Natural killer cell (primary cell): Measurements from ENCODE around the gene SPRR5. TPM values are rescaled to one million over a fixed set of nuclear protein-coding genes. Genes with fewer than 3 reads are reported as not detected.

Experiments
- ATAC-seq, 3 donors: fragments of 150-1000 bp in 2 of 3; fragments of 200-7000 bp in 1 of 3; cut with Tn5 transposase; 1 replicate in 1 of 3; 2 replicates in 2 of 3; pipeline ENCODE4 v1.10.0; 2021; ENCODE audit warnings: mild to moderate bottlenecking in 2 of 3, moderate library complexity in 2 of 3
- DNase-seq, 2 donors: peaks; one replicate each; pipeline versions ENCODE4 v3.0.0 to v3.0.0-alpha.2; 2013 to 2021; ENCODE audit warnings: mixed read lengths in 1 of 2
- H3K27ac ChIP-seq: one replicate; pipeline ENCODE4 v1.5.1; 2013; ENCODE audit warnings: mild to moderate bottlenecking, low read length
- H3K27me3 ChIP-seq: one replicate; pipeline ENCODE4 v1.6.1; 2013; ENCODE audit warnings: low read length; ENCODE audit not compliant: control insufficient read depth, insufficient read depth
- H3K36me3 ChIP-seq: one replicate; pipeline ENCODE4 v1.6.1; 2013; ENCODE audit warnings: low read length; ENCODE audit not compliant: control insufficient read depth, insufficient read depth
- H3K4me1 ChIP-seq: one replicate; pipeline ENCODE4 v1.6.1; 2013; ENCODE audit warnings: low read length; ENCODE audit not compliant: control insufficient read depth, insufficient read depth
- H3K4me3 ChIP-seq: one replicate; pipeline ENCODE4 v1.5.1; 2013; ENCODE audit warnings: low read length
- H3K9me3 ChIP-seq: one replicate; pipeline ENCODE4 v1.6.1; 2013; ENCODE audit warnings: low read length; ENCODE audit not compliant: control insufficient read depth, insufficient read depth
- H3K27ac Mint-ChIP-seq, 2 donors: one replicate each; pipeline ENCODE4 v1.8.0; 2022; ENCODE audit warnings: mild to moderate bottlenecking in 2 of 2, mixed read lengths in 2 of 2, moderate library complexity in 1 of 2
- H3K27me3 Mint-ChIP-seq, 2 donors: one replicate each; pipeline ENCODE4 v1.8.0; 2022; ENCODE audit warnings: low read depth in 2 of 2, mixed read lengths in 2 of 2
- H3K36me3 Mint-ChIP-seq: one replicate; pipeline ENCODE4 v1.8.0; 2022; ENCODE audit warnings: mixed read lengths
- H3K4me1 Mint-ChIP-seq, 2 donors: one replicate each; pipeline ENCODE4 v1.8.0; 2022; ENCODE audit warnings: mixed read lengths in 2 of 2
- H3K4me3 Mint-ChIP-seq: one replicate; pipeline ENCODE4 v1.8.0; 2022; ENCODE audit warnings: mild to moderate bottlenecking, moderate library complexity, mixed read lengths
- H3K9me3 Mint-ChIP-seq, 2 donors: one replicate each; pipeline ENCODE4 v1.8.0; 2022; ENCODE audit warnings: mixed read lengths in 2 of 2
- WGBS: methylation state at CpG from one replicate; pipeline ENCODE4 v1.1.7; 2013; ENCODE audit warnings: missing lambda C conversion rate; ENCODE audit not compliant: insufficient coverage; 5-methylcytosine and 5-hydroxymethylcytosine counted together
- intact Hi-C: fragments of 100-400 bp; cut with micrococcal nuclease; formaldehyde crosslinking; loops from one replicate; pipeline ENCODE4 v1.14.2; 2022
- total RNA-seq, 4 donors: library from RNA; stranded (reverse); fragments of 120-200 nt in 1 of 4; gene quantifications; one replicate each; pipeline versions ENCODE4 v1.2.3 to v1.2.4, GENCODE V29; 2013 to 2022
- TF ChIP-seq, protein P1 (sequence below): fragments of 200-600 bp; IDR thresholded peaks from one replicate; pipeline ENCODE4 v1.8.0; 2022; ENCODE audit warnings: antibody characterized with exemption

The SPRR5 gene
- total RNA-seq, 3 donors from 2014 or later (not counting 1 experiment from before 2014, with no cell fraction given): not detected

DNA sequence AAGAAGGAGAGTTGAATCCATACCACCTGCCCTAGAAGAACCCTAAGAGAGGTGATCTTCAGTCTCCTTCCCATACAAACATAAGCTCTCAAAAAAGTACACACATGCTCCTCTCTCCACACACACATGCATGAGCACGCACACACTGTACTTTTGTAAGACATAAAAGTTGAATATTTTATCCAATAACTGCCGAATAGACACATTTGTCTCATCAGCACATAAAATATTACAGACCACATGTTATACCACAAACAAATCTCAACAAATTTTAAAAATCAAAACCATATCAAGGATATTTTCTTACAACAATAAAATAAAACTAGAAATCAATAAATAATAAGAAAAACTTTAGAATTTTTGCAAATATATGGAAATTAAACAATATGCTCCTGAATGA, 39.6 kb downstream of the SPRR5 start:
- Mint-ChIP-seq H3K9me3 (no peaks in the 10 kb centered on the region), H3K27me3 (peaks cover 27 to 30% of the 10 kb centered on the region in 2 donors), H3K4me1 (no peaks in the 10 kb centered on the region), H3K27ac (no peak overlapping the region), H3K4me3 (no peak overlapping the region), H3K36me3 (no peaks in the 10 kb centered on the region)
- ATAC-seq: no peak
- Histone ChIP-seq H3K36me3 (no peaks in the 10 kb centered on the region), H3K9me3 (no peaks in the 10 kb centered on the region), H3K27ac (no peak overlapping the region), H3K4me3 (no peak overlapping the region), H3K4me1 (no peaks in the 10 kb centered on the region), H3K27me3 (no peaks in the 10 kb centered on the region)
- TF ChIP-seq, protein P1, sequence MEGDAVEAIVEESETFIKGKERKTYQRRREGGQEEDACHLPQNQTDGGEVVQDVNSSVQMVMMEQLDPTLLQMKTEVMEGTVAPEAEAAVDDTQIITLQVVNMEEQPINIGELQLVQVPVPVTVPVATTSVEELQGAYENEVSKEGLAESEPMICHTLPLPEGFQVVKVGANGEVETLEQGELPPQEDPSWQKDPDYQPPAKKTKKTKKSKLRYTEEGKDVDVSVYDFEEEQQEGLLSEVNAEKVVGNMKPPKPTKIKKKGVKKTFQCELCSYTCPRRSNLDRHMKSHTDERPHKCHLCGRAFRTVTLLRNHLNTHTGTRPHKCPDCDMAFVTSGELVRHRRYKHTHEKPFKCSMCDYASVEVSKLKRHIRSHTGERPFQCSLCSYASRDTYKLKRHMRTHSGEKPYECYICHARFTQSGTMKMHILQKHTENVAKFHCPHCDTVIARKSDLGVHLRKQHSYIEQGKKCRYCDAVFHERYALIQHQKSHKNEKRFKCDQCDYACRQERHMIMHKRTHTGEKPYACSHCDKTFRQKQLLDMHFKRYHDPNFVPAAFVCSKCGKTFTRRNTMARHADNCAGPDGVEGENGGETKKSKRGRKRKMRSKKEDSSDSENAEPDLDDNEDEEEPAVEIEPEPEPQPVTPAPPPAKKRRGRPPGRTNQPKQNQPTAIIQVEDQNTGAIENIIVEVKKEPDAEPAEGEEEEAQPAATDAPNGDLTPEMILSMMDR: no peak
- intact Hi-C loops: no loop called here
- WGBS: 83% methylated on average over 2 of the region's 2 CpGs
- DNase-seq: no peak

DNA sequence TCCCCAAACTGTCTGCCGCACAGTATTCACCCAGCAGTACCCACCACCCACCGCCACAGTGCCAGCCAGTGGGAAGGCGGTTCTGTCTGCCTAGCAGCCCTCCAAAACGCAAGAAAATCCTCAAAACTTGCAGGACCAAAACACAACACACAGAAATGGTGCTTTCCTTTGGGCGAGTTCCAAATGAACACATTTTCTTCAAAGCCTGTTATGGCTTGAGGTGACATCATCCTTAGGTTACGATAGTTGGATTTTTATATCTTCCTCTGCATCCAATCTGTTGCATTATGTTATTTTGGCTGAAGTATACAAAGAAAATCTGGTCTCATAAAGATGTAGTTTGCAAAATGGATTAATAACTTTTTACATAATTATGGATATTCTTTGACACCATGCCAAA, 46.2 kb downstream of the SPRR5 start:
- H3K27ac Mint-ChIP-seq: no peak overlapping the region
- H3K4me3 ChIP-seq: no peak overlapping the region
- H3K27ac ChIP-seq: no peak overlapping the region
- no peaks in the 10 kb centered on the region for H3K27me3 ChIP-seq
- H3K4me3 Mint-ChIP-seq: no peak overlapping the region
- no peaks in the 10 kb centered on the region for H3K36me3 ChIP-seq
- H3K9me3 Mint-ChIP-seq: peaks cover 0 to 2% of the 10 kb centered on the region in 2 donors
- no peaks in the 10 kb centered on the region for H3K9me3 ChIP-seq
- DNase-seq (no peak), ATAC-seq (no peak)
- H3K27me3 Mint-ChIP-seq: peaks cover 12 to 34% of the 10 kb centered on the region in 2 donors
- H3K4me1 ChIP-seq: no peaks in the 10 kb centered on the region
- no peaks in the 10 kb centered on the region for H3K36me3 Mint-ChIP-seq
- WGBS: 79% methylated on average over 5 of the region's 6 CpGs
- H3K4me1 Mint-ChIP-seq: no peaks in the 10 kb centered on the region
- TF ChIP-seq, protein P1: no peak
- intact Hi-C loops: no loop called here

DNA sequence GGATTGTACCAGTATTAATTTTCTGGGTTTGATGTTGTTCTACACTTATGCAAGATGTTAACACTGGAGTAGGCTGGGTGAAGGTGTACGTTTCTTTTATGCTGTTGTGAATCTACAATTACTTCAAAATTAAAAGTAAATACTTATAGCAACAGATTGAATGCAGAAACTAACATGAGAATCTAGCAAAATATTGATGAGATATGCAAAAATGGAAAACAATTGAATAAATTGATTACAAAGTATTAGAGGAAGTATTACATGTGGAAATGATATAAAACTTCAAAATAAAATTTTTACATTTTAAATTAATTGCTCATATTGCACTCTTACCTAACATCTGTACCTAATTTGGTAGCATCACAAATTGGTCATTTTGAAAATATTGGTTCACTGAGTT, 48.8 kb downstream of the SPRR5 start:
- ATAC-seq (no peak), DNase-seq (no peak)
- no peak overlapping the region for H3K4me3 Mint-ChIP-seq
- peaks cover 0 to 2% of the 10 kb centered on the region in 2 donors for H3K9me3 Mint-ChIP-seq
- H3K27ac Mint-ChIP-seq: no peak overlapping the region
- no peaks in the 10 kb centered on the region for H3K9me3 ChIP-seq
- TF ChIP-seq, protein P1: no peak
- no peak overlapping the region for H3K4me3 ChIP-seq
- no peak overlapping the region for H3K27ac ChIP-seq
- no peaks in the 10 kb centered on the region for H3K4me1 Mint-ChIP-seq
- H3K4me1 ChIP-seq: no peaks in the 10 kb centered on the region
- no CpG with 5 or more reads among the region's 1 CpG for WGBS
- intact Hi-C loops: no loop called here
- no peaks in the 10 kb centered on the region for H3K36me3 Mint-ChIP-seq
- peaks cover 17 to 29% of the 10 kb centered on the region in 2 donors for H3K27me3 Mint-ChIP-seq
- no peaks in the 10 kb centered on the region for H3K36me3 ChIP-seq
- H3K27me3 ChIP-seq: no peaks in the 10 kb centered on the region

DNA sequence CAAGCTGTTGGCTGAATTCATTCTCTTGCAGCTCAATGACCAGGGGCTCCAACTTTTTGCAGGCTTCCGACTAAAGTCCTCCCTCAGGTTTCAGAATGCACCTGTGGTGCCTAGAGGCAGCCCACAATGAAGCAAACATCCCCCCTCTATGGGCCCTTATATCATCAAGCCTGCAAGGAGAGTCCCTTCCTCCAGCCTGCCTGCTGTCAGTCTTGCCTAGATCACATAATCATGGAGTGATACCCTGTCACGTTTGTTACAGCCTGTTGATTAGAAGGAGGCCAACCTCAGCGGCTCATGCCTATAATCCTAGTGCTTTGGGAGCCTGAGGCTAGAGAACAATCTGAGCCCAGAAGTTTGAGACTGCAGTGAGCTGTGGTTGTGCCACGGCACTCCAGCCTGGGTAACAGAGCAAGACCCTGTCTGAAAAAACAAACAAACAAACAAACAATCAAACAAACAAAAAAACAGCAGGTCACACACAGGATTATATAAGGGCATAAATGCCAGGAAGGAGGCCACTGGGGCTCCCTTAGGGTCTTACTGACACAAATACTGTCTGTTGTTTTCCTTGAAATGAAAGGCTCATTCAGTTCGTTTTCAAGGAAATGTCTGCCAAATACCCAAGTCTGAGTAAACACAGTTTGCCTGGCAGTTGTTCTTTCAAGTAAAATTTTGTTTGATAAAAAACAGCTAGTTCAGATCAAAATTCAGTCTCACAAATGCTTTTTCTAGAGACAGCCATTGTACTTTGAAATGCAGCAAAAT, 49.8 kb downstream of the SPRR5 start:
- intact Hi-C loops: no loop called here
- Mint-ChIP-seq H3K36me3 (no peaks in the 10 kb centered on the region), H3K4me3 (no peak overlapping the region), H3K27ac (no peak overlapping the region), H3K27me3 (peaks cover 14 to 31% of the 10 kb centered on the region in 2 donors), H3K9me3 (peaks cover 0 to 2% of the 10 kb centered on the region in 2 donors), H3K4me1 (no peaks in the 10 kb centered on the region)
- Histone ChIP-seq H3K27me3 (no peaks in the 10 kb centered on the region), H3K9me3 (no peaks in the 10 kb centered on the region), H3K4me3 (no peak overlapping the region), H3K27ac (no peak overlapping the region), H3K4me1 (no peaks in the 10 kb centered on the region), H3K36me3 (no peaks in the 10 kb centered on the region)
- WGBS: 42% methylated on average over 5 of the region's 5 CpGs
- DNase-seq: no peak
- TF ChIP-seq, protein P1: no peak
- ATAC-seq: no peak
